Vagina (tissue), 2 donors: ENCODE measurements around the gene GPX4. TPM values are rescaled to one million over a fixed set of nuclear protein-coding genes. Genes with fewer than 3 reads are reported as not detected.
A peak's percentile ranks its signal among the peaks of the same experiment; 100 is the strongest.

Experiments
- DNase-seq, 2 donors: peaks; one replicate each; pipeline ENCODE4 v3.0.0-alpha.2; 2017; ENCODE audit errors: extremely low spot score in 2 of 2
- H3K27ac ChIP-seq: fragments of 200-600 bp; sonication (generic); one replicate; pipeline ENCODE4 v1.5.1; 2019
- H3K27me3 ChIP-seq: fragments of 200-600 bp; sonication (generic); one replicate; pipeline ENCODE4 v1.5.1; 2019
- H3K36me3 ChIP-seq, 2 donors: fragments of 200-600 bp; sonication (generic); one replicate each; pipeline ENCODE4 v1.5.1; 2017 to 2019
- H3K4me1 ChIP-seq: fragments of 200-600 bp; sonication (generic); one replicate; pipeline ENCODE4 v1.5.1; 2019
- H3K4me3 ChIP-seq, 2 donors: fragments of 200-600 bp; sonication (generic); 1 replicate in 1 of 2; 2 replicates in 1 of 2; pipeline ENCODE4 v1.5.1; 2016 to 2019
- H3K9me3 ChIP-seq: fragments of 200-600 bp; sonication (generic); one replicate; pipeline ENCODE4 v1.5.1; 2019
- CTCF ChIP-seq, 3 experiments: fragments of 450-650 bp in 2 of 3; fragments of 200-600 bp in 1 of 3; sonication (generic) in 1 of 3; IDR thresholded peaks; one replicate each; pipeline ENCODE4 v1.5.1; 2017 to 2019; ENCODE audit warnings: antibody characterized with exemption in 3 of 3, mild to moderate bottlenecking in 2 of 3, moderate library complexity in 2 of 3
- POLR2A ChIP-seq, 2 donors: fragments of 450-650 bp; IDR thresholded peaks; one replicate each; pipeline ENCODE4 v1.6.1; 2017; ENCODE audit warnings: antibody characterized with exemption in 2 of 2, mild to moderate bottlenecking in 2 of 2, moderate library complexity in 2 of 2
- POLR2AphosphoS5 ChIP-seq, 2 donors: sonication (generic); formaldehyde crosslinking; IDR thresholded peaks; one replicate each; pipeline ENCODE4 v1.9.0; 2017; ENCODE audit warnings: antibody characterized with exemption in 2 of 2, mild to moderate bottlenecking in 2 of 2, low read depth in 1 of 2; ENCODE audit not compliant: insufficient read depth in 1 of 2
- intact Hi-C: fragments of 100-400 bp; cut with DNase I; formaldehyde crosslinking; loops from one replicate; pipeline ENCODE4 v1.15.1; 2023
- total RNA-seq: library from RNA; depleted of rRNA; stranded (reverse); fragments of >200 nt; gene quantifications from one replicate; pipeline ENCODE4 v1.2.3, GENCODE V29; 2016

GPX4 gene
- total RNA-seq, 1 donor from 2014 or later = 524 TPM

- TF ChIP-seq POLR2AphosphoS5 (IDR thresholded peaks at IDR 0.05; ENCODE audit: insufficient read depth in 1 of 2, low read depth in 1 of 2) (peak in 1 of 2 donors; percentile 14), CTCF (IDR thresholded peaks at IDR 0.05) (no peak)
- Histone ChIP-seq H3K36me3 (peaks cover 0 to 31% of the 10 kb centered on the region in 2 donors), H3K4me3 (no peak overlapping the region), H3K4me1 (peaks cover 9% of the 10 kb centered on the region), H3K9me3 (no peaks in the 10 kb centered on the region), H3K27ac (no peak overlapping the region), H3K27me3 (no peaks in the 10 kb centered on the region)
- DNase-seq = no peak
- intact Hi-C loops = no loop called here
These were observed 15.9 kb upstream of the GPX4 start for GRCh38 chr19:1087813-1088415.

GRCh38 chr19:1088416-1089010 is 15.3 kb upstream of the GPX4 start:
- DNase-seq = no peak
- H3K9me3 ChIP-seq = no peaks in the 10 kb centered on the region
- H3K27me3 ChIP-seq = no peaks in the 10 kb centered on the region
- no peak overlapping the region for H3K4me3 ChIP-seq
- TF ChIP-seq POLR2AphosphoS5 (IDR thresholded peaks at IDR 0.05; ENCODE audit: insufficient read depth in 1 of 2, low read depth in 1 of 2) (no peak), CTCF (IDR thresholded peaks at IDR 0.05) (no peak), POLR2A (IDR thresholded peaks at IDR 0.05) (no peak)
- intact Hi-C loops = no loop called here
- H3K27ac ChIP-seq = no peak overlapping the region
- peaks cover 0 to 31% of the 10 kb centered on the region in 2 donors for H3K36me3 ChIP-seq
- H3K4me1 ChIP-seq = peaks cover 13% of the 10 kb centered on the region

- H3K4me3 ChIP-seq = no peak overlapping the region
- no peaks in the 10 kb centered on the region for H3K9me3 ChIP-seq
- intact Hi-C loops = no loop called here
- H3K27me3 ChIP-seq = no peaks in the 10 kb centered on the region
- DNase-seq = no peak
- TF ChIP-seq POLR2A (IDR thresholded peaks at IDR 0.05) (no peak), CTCF (IDR thresholded peaks at IDR 0.05) (no peak), POLR2AphosphoS5 (IDR thresholded peaks at IDR 0.05; ENCODE audit: insufficient read depth in 1 of 2, low read depth in 1 of 2) (no peak)
- peaks cover 0 to 31% of the 10 kb centered on the region in 2 donors for H3K36me3 ChIP-seq
- H3K4me1 ChIP-seq = peaks cover 20% of the 10 kb centered on the region
- no peak overlapping the region for H3K27ac ChIP-seq
These were observed 14.5 kb upstream of the GPX4 start for GRCh38 chr19:1089126-1089771.

GRCh38 chr19:1089891-1090290 is 13.9 kb upstream of the GPX4 start:
- no peak overlapping the region for H3K4me3 ChIP-seq
- no peaks in the 10 kb centered on the region for H3K27me3 ChIP-seq
- H3K36me3 ChIP-seq = peaks cover 0 to 31% of the 10 kb centered on the region in 2 donors
- H3K4me1 ChIP-seq = peaks cover 20% of the 10 kb centered on the region
- TF ChIP-seq POLR2AphosphoS5 (IDR thresholded peaks at IDR 0.05; ENCODE audit: insufficient read depth in 1 of 2, low read depth in 1 of 2) = no peak
- no peak for TF ChIP-seq CTCF (IDR thresholded peaks at IDR 0.05)
- no peak for TF ChIP-seq POLR2A (IDR thresholded peaks at IDR 0.05)
- intact Hi-C loops = no loop called here
- no peak overlapping the region for H3K27ac ChIP-seq
- DNase-seq = no peak
- H3K9me3 ChIP-seq = no peaks in the 10 kb centered on the region
